Natural killer cell (primary cell): ENCODE measurements around the gene C4orf54. TPM values are rescaled to one million over a fixed set of nuclear protein-coding genes. Genes with fewer than 3 reads are reported as not detected.

Source experiments
- ATAC-seq, 3 donors: fragments of 150-1000 bp in 2 of 3; fragments of 200-7000 bp in 1 of 3; cut with Tn5 transposase; 1 replicate in 1 of 3; 2 replicates in 2 of 3; pipeline ENCODE4 v1.10.0; 2021; ENCODE audit warnings: mild to moderate bottlenecking in 2 of 3, moderate library complexity in 2 of 3
- DNase-seq, 2 donors: peaks; one replicate each; pipeline versions ENCODE4 v3.0.0 to v3.0.0-alpha.2; 2013 to 2021; ENCODE audit warnings: mixed read lengths in 1 of 2
- H3K27ac ChIP-seq: one replicate; pipeline ENCODE4 v1.5.1; 2013; ENCODE audit warnings: mild to moderate bottlenecking, low read length
- H3K27me3 ChIP-seq: one replicate; pipeline ENCODE4 v1.6.1; 2013; ENCODE audit warnings: low read length; ENCODE audit not compliant: control insufficient read depth, insufficient read depth
- H3K36me3 ChIP-seq: one replicate; pipeline ENCODE4 v1.6.1; 2013; ENCODE audit warnings: low read length; ENCODE audit not compliant: control insufficient read depth, insufficient read depth
- H3K4me1 ChIP-seq: one replicate; pipeline ENCODE4 v1.6.1; 2013; ENCODE audit warnings: low read length; ENCODE audit not compliant: control insufficient read depth, insufficient read depth
- H3K4me3 ChIP-seq: one replicate; pipeline ENCODE4 v1.5.1; 2013; ENCODE audit warnings: low read length
- H3K9me3 ChIP-seq: one replicate; pipeline ENCODE4 v1.6.1; 2013; ENCODE audit warnings: low read length; ENCODE audit not compliant: control insufficient read depth, insufficient read depth
- H3K27ac Mint-ChIP-seq, 2 donors: one replicate each; pipeline ENCODE4 v1.8.0; 2022; ENCODE audit warnings: mild to moderate bottlenecking in 2 of 2, mixed read lengths in 2 of 2, moderate library complexity in 1 of 2
- H3K27me3 Mint-ChIP-seq, 2 donors: one replicate each; pipeline ENCODE4 v1.8.0; 2022; ENCODE audit warnings: low read depth in 2 of 2, mixed read lengths in 2 of 2
- H3K36me3 Mint-ChIP-seq: one replicate; pipeline ENCODE4 v1.8.0; 2022; ENCODE audit warnings: mixed read lengths
- H3K4me1 Mint-ChIP-seq, 2 donors: one replicate each; pipeline ENCODE4 v1.8.0; 2022; ENCODE audit warnings: mixed read lengths in 2 of 2
- H3K4me3 Mint-ChIP-seq: one replicate; pipeline ENCODE4 v1.8.0; 2022; ENCODE audit warnings: mild to moderate bottlenecking, moderate library complexity, mixed read lengths
- H3K9me3 Mint-ChIP-seq, 2 donors: one replicate each; pipeline ENCODE4 v1.8.0; 2022; ENCODE audit warnings: mixed read lengths in 2 of 2
- CTCF ChIP-seq: fragments of 200-600 bp; IDR thresholded peaks from one replicate; pipeline ENCODE4 v1.8.0; 2022; ENCODE audit warnings: antibody characterized with exemption
- WGBS: methylation state at CpG from one replicate; pipeline ENCODE4 v1.1.7; 2013; ENCODE audit warnings: missing lambda C conversion rate; ENCODE audit not compliant: insufficient coverage; 5-methylcytosine and 5-hydroxymethylcytosine counted together
- intact Hi-C: fragments of 100-400 bp; cut with micrococcal nuclease; formaldehyde crosslinking; loops from one replicate; pipeline ENCODE4 v1.14.2; 2022
- total RNA-seq, 4 donors: library from RNA; stranded (reverse); fragments of 120-200 nt in 1 of 4; gene quantifications; one replicate each; pipeline versions ENCODE4 v1.2.3 to v1.2.4, GENCODE V29; 2013 to 2022

C4orf54 gene
- not detected for total RNA-seq
- total RNA-seq (2013), result not detected

GRCh38 chr4:99657798-99658197 is at the start of gene C4orf54:
Gene C4orf54, minus strand, starts transcription at chr4:99657828. Its CDS starts 3,180 bp downstream, at chr4:99654648.
- no peaks in the 10 kb centered on the region for H3K9me3 ChIP-seq
- WGBS, result no CpG with 5 or more reads among the region's 1 CpG
- Mint-ChIP-seq H3K36me3 (no peaks in the 10 kb centered on the region), H3K27ac (no peak within 1 kb of the TSS), H3K4me3 (no peak within 1 kb of the TSS), H3K27me3 (peaks cover 0 to 4% of the 10 kb centered on the region in 2 donors), H3K4me1 (no peaks in the 10 kb centered on the region), H3K9me3 (no peaks in the 10 kb centered on the region)
- no peak for TF ChIP-seq CTCF
- H3K27ac ChIP-seq, result no peak within 1 kb of the TSS
- intact Hi-C loops, result no loop called here
- ATAC-seq (no peak), DNase-seq (no peak)
- no peaks in the 10 kb centered on the region for H3K4me1 ChIP-seq
- H3K4me3 ChIP-seq, result no peak within 1 kb of the TSS
- no peaks in the 10 kb centered on the region for H3K36me3 ChIP-seq
- no peaks in the 10 kb centered on the region for H3K27me3 ChIP-seq

GRCh38 chr4:99705891-99706290 is 48.3 kb upstream of the C4orf54 start:
- ATAC-seq (no peak), DNase-seq (no peak)
- no peaks in the 10 kb centered on the region for H3K9me3 ChIP-seq
- H3K4me1 ChIP-seq, result no peaks in the 10 kb centered on the region
- 100% methylated on average over 2 of the region's 2 CpGs for WGBS
- no peak overlapping the region for H3K27ac ChIP-seq
- intact Hi-C loops, result no loop called here
- H3K27me3 Mint-ChIP-seq, result peaks cover 0 to 6% of the 10 kb centered on the region in 2 donors
- H3K27me3 ChIP-seq, result no peaks in the 10 kb centered on the region
- H3K36me3 Mint-ChIP-seq, result no peaks in the 10 kb centered on the region
- no peak overlapping the region for H3K27ac Mint-ChIP-seq
- H3K36me3 ChIP-seq, result no peaks in the 10 kb centered on the region
- H3K4me3 Mint-ChIP-seq, result no peak overlapping the region
- H3K9me3 Mint-ChIP-seq, result peaks cover 3 to 6% of the 10 kb centered on the region in 2 donors
- no peak for TF ChIP-seq CTCF
- H3K4me3 ChIP-seq, result no peak overlapping the region
- H3K4me1 Mint-ChIP-seq, result no peaks in the 10 kb centered on the region

- no peaks in the 10 kb centered on the region for H3K4me1 Mint-ChIP-seq
- H3K27me3 Mint-ChIP-seq, result no peaks in the 10 kb centered on the region
- WGBS, result 90% methylated on average over 2 of the region's 3 CpGs
- H3K36me3 Mint-ChIP-seq, result no peaks in the 10 kb centered on the region
- ATAC-seq, result no peak
- peaks cover 2 to 3% of the 10 kb centered on the region in 2 donors for H3K9me3 Mint-ChIP-seq
- no peaks in the 10 kb centered on the region for H3K9me3 ChIP-seq
- TF ChIP-seq CTCF, result no peak
- no peak overlapping the region for H3K4me3 Mint-ChIP-seq
- H3K36me3 ChIP-seq, result no peaks in the 10 kb centered on the region
- no peak for DNase-seq
- H3K27ac ChIP-seq, result no peak overlapping the region
- H3K4me1 ChIP-seq, result no peaks in the 10 kb centered on the region
- no peaks in the 10 kb centered on the region for H3K27me3 ChIP-seq
- intact Hi-C loops, result no loop called here
- no peak overlapping the region for H3K4me3 ChIP-seq
- H3K27ac Mint-ChIP-seq, result no peak overlapping the region
These were observed 39.2 kb upstream of the C4orf54 start for GRCh38 chr4:99696801-99697200.

GRCh38 chr4:99693140-99693539 is 35.5 kb upstream of the C4orf54 start:
- peaks cover 7% of the 10 kb centered on the region for H3K36me3 Mint-ChIP-seq
- DNase-seq (no peak), ATAC-seq (no peak)
- no CpG with 5 or more reads among the region's 1 CpG for WGBS
- no peaks in the 10 kb centered on the region for H3K36me3 ChIP-seq
- no peaks in the 10 kb centered on the region for H3K4me1 ChIP-seq
- no peak for TF ChIP-seq CTCF
- no peak overlapping the region for H3K4me3 Mint-ChIP-seq
- no peak overlapping the region for H3K4me3 ChIP-seq
- H3K4me1 Mint-ChIP-seq, result no peaks in the 10 kb centered on the region
- H3K9me3 Mint-ChIP-seq, result peaks cover 8 to 10% of the 10 kb centered on the region in 2 donors
- no peak overlapping the region for H3K27ac ChIP-seq
- intact Hi-C loops, result no loop called here
- no peaks in the 10 kb centered on the region for H3K9me3 ChIP-seq
- no peaks in the 10 kb centered on the region for H3K27me3 Mint-ChIP-seq
- no peak overlapping the region for H3K27ac Mint-ChIP-seq
- no peaks in the 10 kb centered on the region for H3K27me3 ChIP-seq
